HepG2 (cell line): ENCODE data around the gene SLC22A23. TPM values are rescaled to one million over a fixed set of nuclear protein-coding genes. Genes with fewer than 3 reads are reported as not detected.

Source experiments
- ATAC-seq: fragments of 200-7000 bp; cut with Tn5 transposase; 3 replicates; pipeline ENCODE4 v1.9.1; 2020; ENCODE audit warnings: mild to moderate bottlenecking, moderate library complexity
- BruUV-seq: library from RNA; stranded (reverse); fragments of 400-500 nt; replicated peaks from 2 replicates; lab custom pipeline; 2021; lab: Mats Ljungman, UMichigan
- CTCF ChIA-PET: fragments of 300-600 bp; formaldehyde crosslinking; extraction: SDS; loops from one replicate; lab custom pipeline; 2021; ENCODE audit warnings: low total read pairs, inconsistent platforms, low intra/inter-chr PET ratio; lab: Yijun Ruan, JAX
- POLR2A ChIA-PET: fragments of 350-600 bp; sonication (Branson Sonifier 250); formaldehyde crosslinking; loops from one replicate; lab custom pipeline; 2020; ENCODE audit warnings: antibody characterized with exemption, inconsistent platforms; lab: Yijun Ruan, JAX
- DNase-seq: peaks from one replicate; pipeline ENCODE4 v3.0.0-alpha.2; 2015; ENCODE audit warnings: low spot score
- FAIRE-seq: peaks from 3 replicates; lab custom pipeline; 2011; peaks lifted over from hg19 to GRCh38; lab: Jason Lieb, UNC
- H2AFZ ChIP-seq: one replicate; pipeline ENCODE4 v1.6.1; 2011; ENCODE audit warnings: low read length, inconsistent platforms
- H3K27ac ChIP-seq: fragments of 300-600 bp; 3 replicates; pipeline ENCODE4 v1.8.0; 2011; ENCODE audit warnings: mixed run types, mild to moderate bottlenecking, mixed read lengths, low read length, inconsistent platforms; ENCODE audit not compliant: insufficient read depth; ENCODE audit errors: extremely low read length
- H3K27me3 ChIP-seq, 2 experiments: fragments of 200-600 bp in 1 of 2; 2 replicates in 1 of 2; 3 replicates in 1 of 2; pipeline versions ENCODE4 v1.6.0 to v1.8.0; 2011; ENCODE audit warnings: low read length in 2 of 2, mild to moderate bottlenecking in 2 of 2, moderate library complexity in 2 of 2, inconsistent platforms in 1 of 2; ENCODE audit not compliant: insufficient read depth in 2 of 2, control insufficient read depth in 1 of 2
- H3K36me3 ChIP-seq, 2 experiments: fragments of 200-600 bp in 1 of 2; replicated peaks in 1 of 2; 2 replicates in 1 of 2; 3 replicates in 1 of 2; pipeline versions ENCODE4 v1.5.1 to v1.8.0; 2011; ENCODE audit warnings: low read length in 2 of 2, inconsistent platforms in 1 of 2; ENCODE audit not compliant: insufficient read depth in 2 of 2, control insufficient read depth in 1 of 2
- H3K4me1 ChIP-seq: 2 replicates; pipeline ENCODE4 v1.5.1; 2012; ENCODE audit warnings: low read length, inconsistent platforms; ENCODE audit not compliant: insufficient read depth
- H3K4me2 ChIP-seq: 2 replicates; pipeline ENCODE4 v1.6.0; 2011; ENCODE audit warnings: low read depth, low read length, inconsistent platforms
- H3K4me3 ChIP-seq, 3 experiments: fragments of 200-600 bp in 1 of 3; sonication (generic), shearing (Covaris generic) in 1 of 3; replicated peaks in 1 of 3; 2 replicates each; pipeline ENCODE4 v1.5.1; 2011 to 2016; ENCODE audit warnings: low read length in 3 of 3, inconsistent platforms in 2 of 3, low read depth in 2 of 3, mild to moderate bottlenecking in 2 of 3, control low read depth in 1 of 3, mixed read lengths in 1 of 3; ENCODE audit not compliant: insufficient read depth in 1 of 3
- H3K79me2 ChIP-seq: one replicate; pipeline ENCODE4 v1.6.1; 2011; ENCODE audit warnings: low read length, inconsistent platforms; ENCODE audit not compliant: insufficient read depth
- H3K9ac ChIP-seq: 2 replicates; pipeline ENCODE4 v1.6.0; 2011; ENCODE audit warnings: mild to moderate bottlenecking, low read depth, low read length, inconsistent platforms; ENCODE audit not compliant: insufficient read depth
- H3K9me3 ChIP-seq: 2 replicates; pipeline ENCODE4 v1.5.1; 2012; ENCODE audit warnings: mild to moderate bottlenecking, low read length
- H4K20me1 ChIP-seq: 2 replicates; pipeline ENCODE4 v1.6.0; 2011; ENCODE audit warnings: inconsistent platforms, mild to moderate bottlenecking, low read length, moderate library complexity; ENCODE audit not compliant: insufficient read depth
- ADNP ChIP-seq: sonication (generic); formaldehyde crosslinking; IDR thresholded peaks from 2 replicates; pipeline ENCODE4 v1.4.0; 2020; ENCODE audit warnings: missing genetic modification reagents
- AGO2 ChIP-seq: fragments of 200-400 bp; formaldehyde crosslinking; optimal IDR thresholded peaks from 2 replicates; pipeline ENCODE3; 2017; ENCODE audit warnings: mild to moderate bottlenecking, low read depth, low read length, moderate library complexity
- ARNTL ChIP-seq: sonication (generic); formaldehyde crosslinking; IDR thresholded peaks from 2 replicates; pipeline ENCODE4 v1.4.0; 2020; ENCODE audit warnings: mild to moderate bottlenecking, missing genetic modification reagents
- CHD2 ChIP-seq: IDR thresholded peaks from 2 replicates; pipeline ENCODE4 v1.6.1; 2011; ENCODE audit warnings: low read depth, low read length, improper control_type of control experiment
- EEA1 ChIP-seq: sonication (generic); formaldehyde crosslinking; IDR thresholded peaks from 2 replicates; pipeline ENCODE4 v1.5.1; 2020; ENCODE audit warnings: mild to moderate bottlenecking, missing genetic modification reagents, borderline replicate concordance
- ETV5 ChIP-seq: IDR thresholded peaks from 2 replicates; pipeline ENCODE4 v1.6.1; 2018; ENCODE audit warnings: missing biosample characterization, missing genetic modification reagents, inconsistent platforms, borderline replicate concordance
- MTA3 ChIP-seq: sonication (generic); formaldehyde crosslinking; IDR thresholded peaks from 2 replicates; pipeline ENCODE4 v1.4.0; 2020; ENCODE audit warnings: missing genetic modification reagents
- NFYB ChIP-seq: sonication (generic); formaldehyde crosslinking; IDR thresholded peaks from 2 replicates; pipeline ENCODE4 v1.4.0; 2020; ENCODE audit warnings: missing genetic modification reagents
- NR2F6 ChIP-seq, 2 experiments: IDR thresholded peaks; 2 replicates each; pipeline ENCODE4 v1.6.1; 2016; ENCODE audit warnings: antibody characterized with exemption in 1 of 2, mild to moderate bottlenecking in 1 of 2
- POLR2AphosphoS5 ChIP-seq: IDR thresholded peaks from 2 replicates; pipeline ENCODE4 v1.6.1; 2012; ENCODE audit warnings: low read depth, low read length
- RBM22 ChIP-seq: fragments of 200-400 bp; formaldehyde crosslinking; optimal IDR thresholded peaks from 2 replicates; pipeline ENCODE3; 2017; ENCODE audit warnings: mild to moderate bottlenecking, low read length, moderate library complexity
- TEAD3 ChIP-seq: optimal IDR thresholded peaks from 2 replicates; pipeline ENCODE3; 2016; ENCODE audit warnings: borderline replicate concordance
- XRCC5 ChIP-seq: fragments of 200-400 bp; formaldehyde crosslinking; optimal IDR thresholded peaks from 2 replicates; pipeline ENCODE3; 2017; ENCODE audit warnings: mild to moderate bottlenecking, low read length
- ZNF282 ChIP-seq: fragments of 450-650 bp; IDR thresholded peaks from 2 replicates; pipeline ENCODE4 v1.6.1; 2018; ENCODE audit not compliant: partially characterized antibody
- ZNF572 ChIP-seq: sonication (generic); formaldehyde crosslinking; IDR thresholded peaks from 2 replicates; pipeline ENCODE4 v1.5.1; 2020; ENCODE audit warnings: mild to moderate bottlenecking, missing genetic modification reagents
- ZNF7 ChIP-seq: IDR thresholded peaks from 2 replicates; pipeline ENCODE4 v1.6.1; 2016; ENCODE audit warnings: missing biosample characterization, missing genetic modification reagents
- WGBS: methylation state at CpG from one replicate; pipeline ENCODE4 v1.1.6; 2017; ENCODE audit warnings: low lambda C conversion rate; 5-methylcytosine and 5-hydroxymethylcytosine counted together
- in situ Hi-C: cut with HindIII; loops from 2 replicates; pipeline ENCODE4 v1.10.0; 2017; ENCODE audit warnings: low pct_unique_long_range_greater_than_20kb; ENCODE audit not compliant: extremely low pct_ligation_motif_present
- intact Hi-C: fragments of 100-400 bp; cut with micrococcal nuclease; formaldehyde crosslinking; loops from one replicate; pipeline ENCODE4 v1.10.0; 2022; ENCODE audit not compliant: unreplicated experiment
- polyA plus RNA-seq, 8 experiments: library from polyadenylated mRNA; depleted of rRNA in 3 of 8; stranded (reverse) in 7 of 8; unstranded in 1 of 8; fragments of >200 nt; fragmentation: Illumina TruSeq in 4 of 8; extraction: Trizol in 4 of 8; gene quantifications; 2 replicates each; pipeline versions ENCODE4 v1.2.1 to v1.2.3, GENCODE V29; 2011 to 2016; ENCODE audit warnings: low read depth in 4 of 8, missing spikeins in 1 of 8, mixed read lengths in 1 of 8; ENCODE audit not compliant: insufficient read depth in 1 of 8
- total RNA-seq, 5 experiments: library from RNA; depleted of rRNA; stranded (reverse); fragments of >200 nt; fragmentation: Illumina TruSeq; extraction: Trizol; gene quantifications; 2 replicates each; pipeline ENCODE4 v1.2.3, GENCODE V29; 2016; ENCODE audit warnings: low read depth in 1 of 5
- TF ChIP-seq, protein P1 (sequence below): sonication (generic); formaldehyde crosslinking; IDR thresholded peaks from 2 replicates; pipeline ENCODE4 v1.5.1; 2020; ENCODE audit warnings: mild to moderate bottlenecking, moderate library complexity, missing genetic modification reagents
- TF ChIP-seq, protein P2 (sequence below): sonication (generic); formaldehyde crosslinking; IDR thresholded peaks from 2 replicates; pipeline ENCODE4 v1.5.0; 2020; ENCODE audit warnings: mild to moderate bottlenecking, missing genetic modification reagents

Gene SLC22A23
- total and polyA plus RNA-seq, 2 of the 13 experiments (the other 11 are each of a cell fraction or from before 2014, with no cell fraction given): 11.8 to 17.5 TPM

DNA sequence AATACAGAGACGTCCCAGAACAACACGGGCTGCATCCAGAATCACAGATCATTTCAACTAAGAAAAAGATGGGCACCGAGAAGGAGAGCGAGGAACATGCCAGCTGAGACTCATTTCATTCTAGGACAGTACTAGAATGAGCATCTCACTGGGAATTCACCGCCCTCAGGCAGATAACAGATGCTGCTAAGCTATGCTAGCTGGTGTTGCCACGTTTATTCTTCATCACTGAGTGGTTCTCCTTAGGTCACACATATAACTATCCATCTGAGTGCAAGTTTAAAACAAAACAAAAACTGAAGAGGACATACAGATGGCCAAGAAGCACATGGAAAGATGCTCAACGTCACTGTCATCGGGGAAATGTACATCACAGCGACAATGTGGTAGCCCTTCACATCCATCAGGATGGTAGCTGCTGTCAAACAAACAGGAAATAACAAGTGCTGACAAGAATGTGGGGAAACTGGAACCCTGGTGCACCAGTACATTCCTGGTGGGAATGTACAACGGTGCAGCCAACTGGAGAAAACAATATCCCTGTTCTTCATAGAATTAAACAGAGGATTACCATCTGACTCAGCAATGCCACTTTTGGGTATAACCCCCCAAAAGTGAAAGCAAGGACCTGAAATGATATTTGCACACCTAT, 97.6 kb downstream of the SLC22A23 start:
- intact Hi-C loops: loop anchor here (5.0 kb wide), 1 partner anchor 98 kb away; the partner anchor contains the start of gene SLC22A23
- 0 out of 2 replicates have a peak, but pooled peaks have one; percentile 55 for TF ChIP-seq ZNF572 (CRISPR knock-in tag)
- no peak for TF ChIP-seq POLR2AphosphoS5
- no peak for TF ChIP-seq NFYB (CRISPR knock-in tag)
- no peak for TF ChIP-seq ZNF282
- TF ChIP-seq, protein P1, sequence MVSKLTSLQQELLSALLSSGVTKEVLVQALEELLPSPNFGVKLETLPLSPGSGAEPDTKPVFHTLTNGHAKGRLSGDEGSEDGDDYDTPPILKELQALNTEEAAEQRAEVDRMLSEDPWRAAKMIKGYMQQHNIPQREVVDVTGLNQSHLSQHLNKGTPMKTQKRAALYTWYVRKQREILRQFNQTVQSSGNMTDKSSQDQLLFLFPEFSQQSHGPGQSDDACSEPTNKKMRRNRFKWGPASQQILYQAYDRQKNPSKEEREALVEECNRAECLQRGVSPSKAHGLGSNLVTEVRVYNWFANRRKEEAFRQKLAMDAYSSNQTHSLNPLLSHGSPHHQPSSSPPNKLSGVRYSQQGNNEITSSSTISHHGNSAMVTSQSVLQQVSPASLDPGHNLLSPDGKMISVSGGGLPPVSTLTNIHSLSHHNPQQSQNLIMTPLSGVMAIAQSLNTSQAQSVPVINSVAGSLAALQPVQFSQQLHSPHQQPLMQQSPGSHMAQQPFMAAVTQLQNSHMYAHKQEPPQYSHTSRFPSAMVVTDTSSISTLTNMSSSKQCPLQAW (CRISPR knock-in tag): no peak
- no peak for TF ChIP-seq ADNP
- peak; percentile 40 for TF ChIP-seq TEAD3 (CRISPR knock-in tag)
- TF ChIP-seq XRCC5: no peak
- no peak for TF ChIP-seq MTA3
- peak; percentile 33 for TF ChIP-seq RBM22
- TF ChIP-seq ZNF7 (CRISPR knock-in tag): peak; percentile 63; the same call in 1 of the 2 replicates
- 0 out of 2 replicates have a peak, but pooled peaks have one; percentile 25 for TF ChIP-seq ETV5 (CRISPR knock-in tag)
- TF ChIP-seq EEA1 (CRISPR knock-in tag): no peak
- TF ChIP-seq, protein P2, sequence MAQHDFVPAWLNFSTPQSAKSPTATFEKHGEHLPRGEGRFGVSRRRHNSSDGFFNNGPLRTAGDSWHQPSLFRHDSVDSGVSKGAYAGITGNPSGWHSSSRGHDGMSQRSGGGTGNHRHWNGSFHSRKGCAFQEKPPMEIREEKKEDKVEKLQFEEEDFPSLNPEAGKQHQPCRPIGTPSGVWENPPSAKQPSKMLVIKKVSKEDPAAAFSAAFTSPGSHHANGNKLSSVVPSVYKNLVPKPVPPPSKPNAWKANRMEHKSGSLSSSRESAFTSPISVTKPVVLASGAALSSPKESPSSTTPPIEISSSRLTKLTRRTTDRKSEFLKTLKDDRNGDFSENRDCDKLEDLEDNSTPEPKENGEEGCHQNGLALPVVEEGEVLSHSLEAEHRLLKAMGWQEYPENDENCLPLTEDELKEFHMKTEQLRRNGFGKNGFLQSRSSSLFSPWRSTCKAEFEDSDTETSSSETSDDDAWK (CRISPR knock-in tag): no peak
- no peak for TF ChIP-seq NR2F6 (IDR thresholded peaks at IDR 0.05)
- TF ChIP-seq NR2F6 (CRISPR knock-in tag; IDR thresholded peaks at IDR 0.05): no peak
- 0 out of 2 replicates have a peak, but pooled peaks have one; percentile 31 for TF ChIP-seq ARNTL (CRISPR knock-in tag)
- TF ChIP-seq AGO2: no peak
- no peak for TF ChIP-seq CHD2
- FAIRE-seq (no peak), DNase-seq (no peak), ATAC-seq (no peak)
- Histone ChIP-seq H3K9me3 (no peaks in the 10 kb centered on the region), H3K36me3 (peaks cover 5 to 27% of the 10 kb centered on the region in 2 experiments; a peak in 4 of 5 replicates), H3K27ac (no peak overlapping the region), H3K9ac (no peak overlapping the region), H4K20me1 (no peaks in the 10 kb centered on the region), H3K27me3 (no peaks in the 10 kb centered on the region), H3K79me2 (peaks cover 75% of the 10 kb centered on the region), H3K4me1 (peaks cover 94% of the 10 kb centered on the region), H2AFZ (no peak overlapping the region), H3K4me2 (no peak overlapping the region), H3K4me3 (no peak overlapping the region)
- ChIA-PET CTCF (no interaction called here), POLR2A (interaction anchor here (0.9 to 4.4 kb wide), 3 partner anchors 7 to 22 kb away, joined by 3 to 68 read pairs (median 6); no protein-coding TSS in a partner anchor)
- in situ Hi-C loops: loop anchor here (5.0 kb wide), 1 partner anchor 98 kb away; the partner anchor contains the start of gene SLC22A23
- 91% methylated on average over 10 of the region's 10 CpGs for WGBS
- BruUV-seq: no TSS peak
